HG03103 (cell line): ENCODE results near the gene ANKS3.

Experiments used
- ATAC-seq: cut with Tn5 transposase; IDR thresholded peaks from one replicate; pipeline ENCODE4 v1.9.1; 2021; ENCODE audit warnings: low read depth; ENCODE audit not compliant: unreplicated experiment

ANKS3 gene

DNA sequence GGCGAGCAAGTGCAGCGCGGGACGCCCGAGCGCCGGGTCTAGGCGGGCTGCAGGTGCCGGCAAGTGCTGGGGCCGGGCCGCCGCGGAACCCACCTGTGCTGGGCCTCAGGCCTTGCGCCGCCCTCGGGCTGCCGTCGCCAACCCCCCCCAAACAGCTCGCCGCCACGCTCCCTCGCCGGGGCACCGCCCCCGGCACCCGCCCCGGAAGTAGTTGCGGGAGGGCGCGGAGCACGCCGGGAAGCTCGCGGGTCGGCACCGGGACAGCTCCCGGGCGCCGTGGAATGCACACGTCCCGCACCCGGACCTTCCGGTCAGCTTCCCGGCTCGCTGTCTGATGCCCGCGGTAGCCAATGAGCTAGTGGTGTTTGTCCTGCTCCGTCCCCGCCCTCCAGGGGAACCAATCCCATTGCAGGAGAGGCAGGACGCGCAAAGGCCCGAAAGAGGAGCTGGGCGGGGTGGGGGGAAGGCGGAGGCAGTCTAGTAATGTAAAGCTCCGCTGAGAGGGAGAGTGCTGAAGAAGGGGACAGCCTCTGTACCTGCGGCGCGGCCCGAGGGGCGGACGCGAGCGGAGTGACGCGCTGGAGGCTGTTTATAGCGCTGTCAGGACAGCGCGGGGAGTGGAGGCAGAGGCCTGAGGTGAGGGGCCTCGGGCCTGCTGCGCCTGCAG is at the start of gene ANKS3, which contains the start of gene DNAAF8:
TSS of gene ANKS3 (minus strand) at position 209 of the 667 bp plus-strand sequence. CDS start 4,122 bp downstream, outside the sequence.
TSS of gene DNAAF8 (plus strand) at position 475 of the 667 bp plus-strand sequence. CDS start 1,978 bp downstream, outside the sequence.
- ATAC-seq, result peak; percentile 70

- no peak for ATAC-seq
Measured at GRCh38 chr16:4783251-4783950, 49.3 kb upstream of the ANKS3 start.

DNA sequence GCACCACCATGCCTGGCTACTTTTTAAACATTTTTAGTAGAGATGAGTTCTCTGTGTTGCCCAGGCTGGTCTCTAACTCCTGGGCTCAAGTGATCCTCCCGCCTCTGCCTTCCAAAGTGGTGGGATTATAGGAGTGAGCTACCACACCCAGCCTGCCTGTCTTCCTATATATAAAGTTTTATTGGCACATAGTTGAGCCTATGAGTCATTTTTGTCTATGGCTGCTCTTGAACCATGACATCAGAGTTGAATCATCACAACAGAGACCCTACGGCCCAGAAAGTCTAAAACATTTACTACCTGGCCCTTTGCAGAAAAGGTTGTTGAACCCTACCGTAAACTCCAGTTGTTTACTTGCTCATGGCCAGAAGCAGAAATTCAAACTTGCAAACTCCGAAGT is 46.2 kb upstream of the ANKS3 start:
- no peak for ATAC-seq

DNA sequence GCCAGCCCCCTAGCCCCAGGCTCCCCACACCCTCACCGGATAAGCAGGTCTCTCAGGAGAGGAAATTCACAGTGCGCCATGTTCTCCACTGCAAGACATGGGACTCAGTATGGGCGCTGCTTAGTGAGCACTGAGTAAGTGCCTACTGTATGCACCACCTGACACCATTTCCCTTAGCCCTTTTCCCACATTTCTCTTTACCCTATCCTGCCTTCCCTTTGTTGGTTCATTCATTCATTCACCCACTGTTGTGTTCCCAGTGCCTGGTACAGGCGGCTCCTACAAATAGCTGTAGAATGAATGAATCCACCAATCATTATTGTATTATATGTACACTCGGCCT is 44.0 kb upstream of the ANKS3 start:
- ATAC-seq, result no peak

GRCh38 chr16:4777339-4778049 is 43.4 kb upstream of the ANKS3 start:
- no peak for ATAC-seq

GRCh38 chr16:4776141-4776705 is 42.2 kb upstream of the ANKS3 start:
- no peak for ATAC-seq

GRCh38 chr16:4775005-4775404 is 40.9 kb upstream of the ANKS3 start:
- no peak for ATAC-seq

DNA sequence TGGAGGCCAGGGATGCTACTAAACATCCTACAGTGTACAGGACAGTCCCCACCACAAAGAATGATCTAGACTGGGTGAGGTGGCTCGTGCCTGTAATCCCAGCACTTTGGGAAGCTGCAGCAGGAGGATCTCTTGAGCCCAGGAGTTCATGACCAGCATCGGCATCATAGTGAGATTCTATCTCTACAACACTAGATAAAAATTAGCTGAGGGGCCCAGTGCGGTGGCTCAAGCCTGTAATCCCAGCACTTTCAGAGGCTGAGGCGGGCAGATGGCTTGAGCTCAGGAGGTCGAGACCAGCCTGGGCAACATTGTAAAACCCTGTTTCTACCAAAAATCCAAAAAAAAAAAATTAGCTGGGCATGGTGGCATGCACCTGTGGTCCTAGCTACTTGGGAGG is 38.3 kb upstream of the ANKS3 start:
- ATAC-seq, result no peak

GRCh38 chr16:4771646-4772045 is 37.6 kb upstream of the ANKS3 start:
- ATAC-seq, result no peak

GRCh38 chr16:4769306-4769638 is 35.2 kb upstream of the ANKS3 start:
- no peak for ATAC-seq

GRCh38 chr16:4768549-4769305 is 34.7 kb upstream of the ANKS3 start:
- peak; percentile 66 for ATAC-seq

DNA sequence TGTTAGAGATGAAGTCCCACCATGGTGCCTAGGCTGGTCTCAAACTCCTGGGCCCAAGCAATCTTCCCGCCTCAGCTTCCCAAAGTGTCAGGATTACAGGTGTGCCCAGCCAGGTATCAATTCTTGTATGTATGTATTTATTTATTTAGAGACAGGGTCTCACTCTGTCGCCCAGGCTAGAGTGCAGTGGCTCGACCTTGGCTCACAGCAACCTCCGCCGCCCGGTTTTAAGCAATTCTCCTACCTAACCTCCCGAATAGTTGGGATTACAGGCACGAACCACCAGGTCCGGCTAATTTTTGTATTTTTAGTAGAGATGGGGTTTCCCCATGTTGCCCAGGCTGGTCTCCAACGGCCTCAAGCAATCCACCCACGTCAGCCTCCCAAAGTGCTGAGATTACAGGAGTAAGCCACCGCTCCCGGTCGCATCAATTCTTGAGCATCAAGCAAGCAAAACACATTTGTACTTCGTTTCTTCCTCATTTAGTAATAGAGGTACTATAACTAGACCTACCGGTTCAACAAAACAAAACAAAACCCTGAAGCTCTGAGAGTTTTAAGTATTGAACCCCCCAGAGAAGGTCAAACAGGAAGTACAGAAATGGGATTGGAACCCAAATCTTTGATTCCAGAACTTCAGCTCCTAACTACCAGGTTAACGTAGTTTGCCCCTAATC is 33.9 kb upstream of the ANKS3 start:
- no peak for ATAC-seq

DNA sequence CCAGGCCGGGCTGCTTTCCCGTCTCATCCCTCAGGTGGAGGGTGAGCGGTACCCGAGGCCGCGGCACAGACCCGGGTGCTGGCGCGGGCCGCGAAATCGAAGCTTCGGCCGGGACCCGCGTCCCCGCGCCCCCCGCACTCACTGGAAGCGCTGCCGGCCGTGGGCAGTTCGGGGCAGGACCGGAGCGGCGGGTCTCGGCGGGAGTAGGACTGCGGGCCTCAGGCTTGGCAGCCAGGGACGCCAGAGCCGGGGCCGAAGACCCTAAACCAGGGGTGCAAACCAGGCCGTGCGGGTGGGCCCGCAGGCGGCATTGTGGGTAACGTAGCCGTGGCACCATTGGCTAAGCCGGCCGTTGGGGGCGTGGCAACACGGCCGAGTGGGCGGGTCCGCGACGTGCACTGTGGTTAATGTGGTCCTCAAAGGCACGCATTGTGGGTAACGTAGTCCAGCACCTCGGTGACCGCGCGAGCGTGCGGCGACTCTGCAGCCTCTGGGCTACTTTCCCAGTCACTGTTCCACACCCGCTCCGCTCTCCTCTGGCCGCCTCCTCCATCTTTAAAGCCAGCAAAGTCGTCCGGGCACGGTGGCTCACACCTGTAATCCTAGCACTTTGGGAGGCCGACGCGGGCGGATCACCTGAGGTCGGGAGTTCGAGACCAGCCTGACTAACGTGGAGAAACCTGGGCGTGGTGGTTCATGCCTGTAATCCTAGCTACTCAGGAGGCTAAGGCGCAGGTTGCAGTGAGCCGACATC is 33.0 kb upstream of the ANKS3 start, which contains the start of gene ZNF500:
TSS of gene ZNF500 (minus strand) at position 288 of the 754 bp plus-strand sequence. CDS start 1,184 bp downstream, outside the sequence.
- ATAC-seq, result peak; percentile 77

DNA sequence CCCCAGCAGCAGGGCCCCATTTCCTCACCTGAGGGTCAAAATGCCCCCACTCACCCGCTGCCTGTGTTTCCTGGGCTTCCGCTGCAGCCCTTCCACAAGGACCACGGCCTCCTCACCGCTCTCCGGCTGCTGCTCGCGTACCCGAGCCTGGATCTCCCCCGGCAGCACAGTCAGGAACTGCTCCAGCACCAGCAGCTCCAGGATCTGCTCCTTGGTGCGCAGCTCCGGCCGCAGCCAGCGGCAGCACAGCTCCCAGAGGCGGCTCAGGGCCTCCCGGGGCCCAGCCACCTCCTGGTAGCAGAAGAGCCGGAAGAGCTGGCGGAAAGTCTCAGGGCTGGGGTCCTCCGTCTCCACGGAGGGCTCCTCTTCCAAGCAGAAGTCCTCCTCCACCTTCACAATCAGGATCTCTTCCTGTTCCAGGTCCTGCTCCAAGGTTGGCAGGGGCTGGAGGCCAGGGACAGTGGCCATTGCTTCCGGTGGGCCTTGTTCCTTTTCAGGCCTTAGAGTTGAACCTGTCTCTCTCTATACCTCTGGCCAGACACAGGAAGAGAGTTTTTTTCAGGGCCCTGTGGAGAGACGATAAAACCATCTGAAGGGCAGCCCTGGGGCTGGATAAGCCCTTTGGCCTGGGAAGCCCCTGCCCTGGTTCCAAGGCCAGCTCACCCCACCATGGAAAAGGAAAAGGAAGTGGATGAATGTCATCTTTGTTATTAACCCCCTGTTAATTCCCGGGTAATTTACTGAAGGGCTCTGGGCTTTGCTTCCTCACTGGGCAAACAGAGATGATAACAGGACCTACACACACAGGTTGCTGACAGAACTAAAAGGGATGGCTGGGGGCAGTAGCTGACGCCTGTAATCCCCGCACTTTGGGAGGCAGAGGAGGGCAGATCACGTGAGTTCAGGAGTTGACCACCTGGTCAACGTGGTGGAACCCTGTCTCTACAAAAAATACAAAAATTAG is 31.7 kb upstream of the ANKS3 start:
- ATAC-seq, result no peak

GRCh38 chr16:4763791-4764190 is 29.7 kb upstream of the ANKS3 start:
- ATAC-seq, result no peak

- ATAC-seq, result no peak
Measured at GRCh38 chr16:4762205-4762604, 28.1 kb upstream of the ANKS3 start.

- ATAC-seq, result no peak
Measured at GRCh38 chr16:4760221-4760910, 26.3 kb upstream of the ANKS3 start.

GRCh38 chr16:4755687-4756086 is 21.6 kb upstream of the ANKS3 start:
- no peak for ATAC-seq
